CD14-positive monocyte (primary cell): ENCODE data around the gene CCNC. TPM values are rescaled to one million over a fixed set of nuclear protein-coding genes. Genes with fewer than 3 reads are reported as not detected.

Source experiments
- DNase-seq, 3 donors: peaks; one replicate each; pipeline ENCODE4 v3.0.0-alpha.2; 2011 to 2022
- H2AFZ ChIP-seq: 2 replicates; pipeline ENCODE4 v1.6.0; 2012; ENCODE audit warnings: mild to moderate bottlenecking, low read depth, low read length, inconsistent platforms; ENCODE audit not compliant: insufficient read depth, poor library complexity, severe bottlenecking
- H3K27ac ChIP-seq, 2 donors: 1 replicate in 1 of 2; 2 replicates in 1 of 2; pipeline ENCODE4 v1.5.1; 2012 to 2013; ENCODE audit warnings: low read length in 2 of 2, control low read depth in 1 of 2, inconsistent platforms in 1 of 2, low read depth in 1 of 2, mild to moderate bottlenecking in 1 of 2
- H3K27me3 ChIP-seq, 2 donors: one replicate each; pipeline versions ENCODE4 v1.6.0 to v1.6.1; 2011 to 2013; ENCODE audit warnings: low read length in 2 of 2; ENCODE audit not compliant: control insufficient read depth in 2 of 2, insufficient read depth in 2 of 2
- H3K36me3 ChIP-seq, 2 donors: replicated peaks in 1 of 2; 1 replicate in 1 of 2; 2 replicates in 1 of 2; pipeline versions ENCODE4 v1.5.1 to v1.6.1; 2012 to 2013; ENCODE audit warnings: low read length in 2 of 2, control low read depth in 1 of 2, inconsistent platforms in 1 of 2, mild to moderate bottlenecking in 1 of 2; ENCODE audit not compliant: insufficient read depth in 2 of 2, control insufficient read depth in 1 of 2
- H3K4me1 ChIP-seq, 2 donors: 1 replicate in 1 of 2; 2 replicates in 1 of 2; pipeline versions ENCODE4 v1.5.1 to v1.6.1; 2012 to 2013; ENCODE audit warnings: low read length in 2 of 2, control low read depth in 1 of 2, inconsistent platforms in 1 of 2, mild to moderate bottlenecking in 1 of 2, moderate library complexity in 1 of 2; ENCODE audit not compliant: insufficient read depth in 2 of 2, control insufficient read depth in 1 of 2
- H3K4me2 ChIP-seq: replicated peaks from 2 replicates; pipeline ENCODE3; 2012; ENCODE audit warnings: low read length, moderate library complexity, mild to moderate bottlenecking; ENCODE audit not compliant: poor library complexity, severe bottlenecking; ENCODE audit errors: extremely low read depth
- H3K4me3 ChIP-seq, 3 experiments: fragments of 200-600 bp in 1 of 3; sonication (generic) in 1 of 3; replicated peaks in 1 of 3; 1 replicate in 2 of 3; 2 replicates in 1 of 3; pipeline ENCODE4 v1.5.1; 2011 to 2013; ENCODE audit warnings: low read length in 3 of 3, mild to moderate bottlenecking in 3 of 3, control low read depth in 2 of 3, low read depth in 2 of 3, inconsistent platforms in 1 of 3, moderate library complexity in 1 of 3
- H3K79me2 ChIP-seq: 2 replicates; pipeline ENCODE4 v1.6.0; 2012; ENCODE audit warnings: mild to moderate bottlenecking, control low read depth, inconsistent platforms, low read length, moderate library complexity; ENCODE audit not compliant: insufficient read depth
- H3K9ac ChIP-seq: 2 replicates; pipeline ENCODE4 v1.6.0; 2017; ENCODE audit warnings: low read length, mild to moderate bottlenecking; ENCODE audit not compliant: insufficient read depth, poor library complexity, severe bottlenecking
- H3K9me3 ChIP-seq, 2 donors: replicated peaks in 1 of 2; 1 replicate in 1 of 2; 2 replicates in 1 of 2; pipeline versions ENCODE4 v1.5.1 to v1.6.1; 2012 to 2013; ENCODE audit warnings: low read length in 2 of 2, control low read depth in 1 of 2; ENCODE audit not compliant: control insufficient read depth in 1 of 2, insufficient read depth in 1 of 2
- H4K20me1 ChIP-seq: 2 replicates; pipeline ENCODE4 v1.6.0; 2012; ENCODE audit warnings: mild to moderate bottlenecking, low read length, control low read depth, moderate library complexity; ENCODE audit not compliant: insufficient read depth
- H3K27ac Mint-ChIP-seq, 7 donors: one replicate each; pipeline ENCODE4 v1.8.0; 2020; ENCODE audit warnings: mild to moderate bottlenecking in 7 of 7, mixed read lengths in 7 of 7, moderate library complexity in 6 of 7, inconsistent platforms in 2 of 7
- H3K27me3 Mint-ChIP-seq, 3 donors: one replicate each; pipeline ENCODE4 v1.8.0; 2021 to 2022; ENCODE audit warnings: low read depth in 3 of 3, mild to moderate bottlenecking in 3 of 3, mixed read lengths in 3 of 3, moderate library complexity in 3 of 3, inconsistent platforms in 1 of 3
- H3K36me3 Mint-ChIP-seq, 2 donors: one replicate each; pipeline ENCODE4 v1.8.0; 2020; ENCODE audit warnings: mixed read lengths in 2 of 2, inconsistent platforms in 1 of 2, mild to moderate bottlenecking in 1 of 2
- H3K4me1 Mint-ChIP-seq: one replicate; pipeline ENCODE4 v1.8.0; 2020; ENCODE audit warnings: mild to moderate bottlenecking, mixed read lengths
- H3K4me3 Mint-ChIP-seq, 2 donors: one replicate each; pipeline ENCODE4 v1.8.0; 2020; ENCODE audit warnings: mild to moderate bottlenecking in 2 of 2, mixed read lengths in 2 of 2, moderate library complexity in 1 of 2
- H3K9me3 Mint-ChIP-seq, 7 donors: one replicate each; pipeline ENCODE4 v1.8.0; 2020 to 2022; ENCODE audit warnings: mixed read lengths in 7 of 7, mild to moderate bottlenecking in 6 of 7, moderate library complexity in 6 of 7, inconsistent platforms in 2 of 7
- CTCF ChIP-seq: fragments of 200-600 bp; IDR thresholded peaks from one replicate; pipeline ENCODE4 v1.8.0; 2022; ENCODE audit warnings: antibody characterized with exemption, mild to moderate bottlenecking
- WGBS: methylation state at CpG from one replicate; pipeline ENCODE4 v1.1.5; 2013; ENCODE audit warnings: missing lambda C conversion rate; ENCODE audit not compliant: insufficient coverage; 5-methylcytosine and 5-hydroxymethylcytosine counted together
- intact Hi-C, 2 donors: fragments of 100-400 bp; cut with micrococcal nuclease; formaldehyde crosslinking; loops; one replicate each; pipeline versions ENCODE4 v1.15.0 to v1.15.1; 2023
- polyA plus RNA-seq, 3 donors: library from polyadenylated mRNA; depleted of rRNA in 1 of 3; unstranded in 2 of 3; stranded (reverse) in 1 of 3; fragments of 300-500 nt in 2 of 3; fragments of >200 nt in 1 of 3; fragmentation: Illumina TruSeq in 2 of 3; gene quantifications; 1 replicate in 2 of 3; 2 replicates in 1 of 3; pipeline ENCODE4 v1.2.3, GENCODE V29; 2012 to 2021

The CCNC gene
- polyA plus RNA-seq, 3 donors: 14.9 to 41.9 (median 35.6) TPM

DNA sequence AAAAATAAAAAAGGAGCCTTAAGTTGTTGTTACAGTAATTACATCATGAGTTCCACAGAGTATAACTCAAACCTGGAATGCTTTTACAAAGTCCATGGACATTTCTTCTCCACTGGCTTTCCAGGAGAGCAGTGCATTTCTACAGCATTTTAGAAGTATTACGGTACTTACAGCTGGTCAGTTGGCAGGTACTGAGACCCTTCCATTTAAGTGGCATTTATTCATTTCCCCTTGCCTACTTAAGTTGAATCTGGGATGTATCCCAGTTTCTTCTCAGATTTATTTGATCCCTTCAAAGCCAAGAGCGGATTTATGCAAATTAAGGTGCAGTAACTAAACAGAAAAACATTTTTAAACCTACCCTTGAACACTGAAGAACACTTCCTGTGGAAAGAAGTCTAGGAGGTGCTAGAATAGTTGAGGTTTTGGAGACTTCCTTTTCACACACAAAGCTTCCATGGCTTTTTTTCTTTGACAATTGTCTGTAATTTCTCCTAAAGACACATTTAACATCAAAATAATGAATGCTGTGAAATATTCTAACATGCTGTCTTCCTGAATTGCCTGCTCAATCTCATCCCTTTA, 41.5 kb upstream of the CCNC start:
- peaks cover 90 to 95% of the 10 kb centered on the region in 2 donors for H3K27me3 ChIP-seq
- Mint-ChIP-seq H3K4me3 (peak overlapping the region in 1 of 2 donors; percentile 75), H3K27me3 (peaks cover 92 to 97% (median 94%) of the 10 kb centered on the region in 3 donors), H3K36me3 (peaks cover 0 to 18% of the 10 kb centered on the region in 2 donors), H3K27ac (no peak overlapping the region), H3K9me3 (peaks cover 0 to 49% (median 13%) of the 10 kb centered on the region in 7 donors), H3K4me1 (peaks cover 43% of the 10 kb centered on the region)
- no peak for TF ChIP-seq CTCF
- H3K4me3 ChIP-seq: no peak overlapping the region
- peaks cover 6 to 51% of the 10 kb centered on the region in 2 donors for H3K9me3 ChIP-seq
- no peak for DNase-seq
- H3K27ac ChIP-seq: no peak overlapping the region
- WGBS: no CpG with 5 or more reads among the region's 2 CpGs
- H3K9ac ChIP-seq: no peak overlapping the region
- no peaks in the 10 kb centered on the region for H3K79me2 ChIP-seq
- no peak overlapping the region for H3K4me2 ChIP-seq
- no peak overlapping the region for H2AFZ ChIP-seq
- H4K20me1 ChIP-seq: no peaks in the 10 kb centered on the region
- intact Hi-C loops: no loop called here
- peaks cover 23 to 28% of the 10 kb centered on the region in 2 donors for H3K4me1 ChIP-seq
- H3K36me3 ChIP-seq: no peaks in the 10 kb centered on the region

GRCh38 chr6:99608886-99609482, 40.5 kb upstream of the CCNC start:
- Histone ChIP-seq H3K27ac (no peak overlapping the region), H3K4me1 (peaks cover 20 to 24% of the 10 kb centered on the region in 2 donors), H3K36me3 (no peaks in the 10 kb centered on the region), H3K4me2 (no peak overlapping the region), H3K9me3 (peaks cover 10 to 51% of the 10 kb centered on the region in 2 donors), H3K4me3 (no peak overlapping the region), H4K20me1 (no peaks in the 10 kb centered on the region), H3K79me2 (no peaks in the 10 kb centered on the region), H2AFZ (no peak overlapping the region), H3K9ac (no peak overlapping the region), H3K27me3 (peaks cover 91 to 96% of the 10 kb centered on the region in 2 donors)
- Mint-ChIP-seq H3K4me3 (peak overlapping the region in 1 of 2 donors; percentile 62), H3K4me1 (peaks cover 42% of the 10 kb centered on the region), H3K9me3 (peaks cover 0 to 53% (median 19%) of the 10 kb centered on the region in 7 donors), H3K36me3 (peaks cover 10 to 13% of the 10 kb centered on the region in 2 donors), H3K27me3 (peaks cover 93 to 97% (median 94%) of the 10 kb centered on the region in 3 donors), H3K27ac (no peak overlapping the region)
- 8% methylated on average over 7 of the region's 24 CpGs for WGBS
- no peak for DNase-seq
- no peak for TF ChIP-seq CTCF
- intact Hi-C loops: no loop called here
